IPS-18c (cell line): ENCODE data around the gene CCL16.
"Not testable (repeated sequence)": the region's sequence is repeated elsewhere in the genome, so short reads cannot be mapped to it uniquely, and the experiment has no call there.

ENCODE experiments used
- H3K4me3 ChIP-seq: 2 replicates; pipeline ENCODE4 v1.7.0; 2013; ENCODE audit warnings: low read depth, mild to moderate bottlenecking, low read length, moderate library complexity; ENCODE audit not compliant: insufficient read depth
- H3K9me3 ChIP-seq: one replicate; pipeline ENCODE4 v1.6.1; 2013; ENCODE audit warnings: mild to moderate bottlenecking, low read length, moderate library complexity; ENCODE audit not compliant: control insufficient read depth, insufficient read depth

CCL16 gene, protein sequence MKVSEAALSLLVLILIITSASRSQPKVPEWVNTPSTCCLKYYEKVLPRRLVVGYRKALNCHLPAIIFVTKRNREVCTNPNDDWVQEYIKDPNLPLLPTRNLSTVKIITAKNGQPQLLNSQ

DNA sequence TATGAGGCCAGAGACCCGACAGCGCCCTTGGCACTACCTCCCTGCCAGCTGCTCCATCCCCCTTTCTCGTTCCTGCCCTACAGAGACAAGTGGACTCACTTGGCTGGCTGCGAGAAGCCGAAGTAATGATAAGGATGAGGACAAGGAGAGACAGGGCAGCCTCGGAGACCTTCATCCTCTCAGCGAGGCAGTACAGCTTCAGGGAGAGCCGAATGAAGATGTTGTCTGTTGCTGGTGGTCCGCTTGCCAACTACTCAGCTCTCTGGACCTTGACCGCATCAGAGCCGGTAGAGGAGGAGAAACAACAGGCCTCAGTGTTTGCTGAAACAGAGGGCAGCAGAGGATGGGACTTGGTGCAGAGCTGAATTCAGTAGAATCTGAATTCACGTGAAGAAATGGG is at the start of gene CCL16:
Gene CCL16, minus strand, starts transcription at position 252 of the 400 bp plus-strand sequence. Its CDS starts 77 bp downstream, at position 175.
- no peaks in the 10 kb centered on the region for H3K9me3 ChIP-seq
- no peak within 1 kb of the TSS for H3K4me3 ChIP-seq

DNA sequence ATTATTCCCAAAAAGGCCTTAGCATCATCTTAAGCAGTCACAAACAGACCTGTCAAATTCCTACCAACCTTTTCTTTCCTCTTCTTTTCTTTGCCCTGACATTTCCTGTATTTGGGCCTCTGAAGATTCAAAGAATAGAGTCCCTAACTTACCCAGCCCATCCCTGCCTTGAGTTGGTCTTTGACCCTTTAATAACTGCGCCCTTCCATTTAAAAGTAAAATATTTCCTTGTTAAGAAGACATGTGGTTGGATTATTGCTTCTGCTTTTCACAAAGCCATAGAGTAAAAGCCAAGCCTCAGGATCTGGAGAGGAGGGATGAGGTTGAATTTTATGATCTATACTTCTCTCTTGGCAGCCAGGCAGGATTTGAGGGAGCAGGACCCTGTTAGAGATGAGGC is 49.7 kb upstream of the CCL16 start:
- no peaks in the 10 kb centered on the region for H3K9me3 ChIP-seq
- H3K4me3 ChIP-seq: no peak overlapping the region

DNA sequence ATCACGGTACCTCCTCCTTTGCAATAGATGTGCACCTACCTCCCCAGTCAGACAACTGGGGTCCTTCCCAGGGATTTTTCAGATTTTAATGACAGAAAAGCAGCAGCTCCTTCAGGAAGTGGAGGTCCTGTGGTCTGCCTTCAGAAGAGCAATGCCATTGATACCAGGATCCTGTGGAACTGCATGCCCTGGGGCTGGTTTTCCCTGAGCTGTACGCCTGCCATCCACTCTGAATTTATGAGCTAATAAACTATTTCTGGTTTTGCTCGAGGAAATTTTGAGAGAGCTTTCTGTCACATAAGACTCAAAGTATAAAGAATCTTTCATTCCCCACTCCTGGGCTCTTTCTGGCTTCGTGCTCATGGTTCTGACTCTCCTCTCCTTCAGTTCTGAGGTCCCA is 46.5 kb upstream of the CCL16 start:
- peaks cover 3% of the 10 kb centered on the region for H3K9me3 ChIP-seq

DNA sequence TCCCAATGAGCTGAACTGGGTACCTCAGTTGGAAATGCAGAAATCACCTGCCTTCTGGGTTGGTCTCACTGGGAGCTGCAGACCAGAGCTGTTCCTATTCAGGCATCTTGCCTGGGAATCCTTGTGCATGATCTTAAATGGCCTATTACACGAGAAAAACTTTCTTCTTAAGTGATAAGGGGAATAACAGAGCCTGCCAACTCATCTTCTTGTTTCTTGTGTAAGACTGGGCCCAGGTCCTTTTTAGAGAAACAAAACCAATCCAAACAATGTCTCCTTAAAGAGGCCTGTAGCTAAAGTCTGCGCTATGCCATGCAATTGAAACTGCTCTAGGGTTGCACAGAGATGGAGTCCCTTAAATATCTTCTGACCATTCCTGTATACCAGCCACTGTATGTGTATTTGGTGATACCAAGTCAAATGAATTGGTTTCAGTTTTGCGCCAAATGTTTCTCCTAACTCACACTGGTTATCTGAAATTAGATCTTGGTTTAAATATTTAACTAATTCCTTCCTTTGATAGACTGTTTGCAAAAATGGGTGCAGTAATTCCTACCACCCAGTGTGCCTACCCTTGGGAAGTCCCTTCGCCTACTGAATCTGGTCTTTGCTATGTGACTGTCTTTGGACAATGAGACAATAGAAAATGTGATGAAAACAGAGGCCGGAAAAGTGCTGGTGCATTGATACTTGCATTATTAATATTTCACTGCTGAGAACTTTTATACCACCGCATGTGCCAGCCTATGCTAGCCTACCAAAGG is 43.0 kb upstream of the CCL16 start:
- Histone ChIP-seq H3K4me3 (no peak overlapping the region), H3K9me3 (peaks cover 3% of the 10 kb centered on the region)

More for the DNA sequence above, 46.5 kb upstream of the CCL16 start:
- H3K4me3 ChIP-seq: no peak overlapping the region

DNA sequence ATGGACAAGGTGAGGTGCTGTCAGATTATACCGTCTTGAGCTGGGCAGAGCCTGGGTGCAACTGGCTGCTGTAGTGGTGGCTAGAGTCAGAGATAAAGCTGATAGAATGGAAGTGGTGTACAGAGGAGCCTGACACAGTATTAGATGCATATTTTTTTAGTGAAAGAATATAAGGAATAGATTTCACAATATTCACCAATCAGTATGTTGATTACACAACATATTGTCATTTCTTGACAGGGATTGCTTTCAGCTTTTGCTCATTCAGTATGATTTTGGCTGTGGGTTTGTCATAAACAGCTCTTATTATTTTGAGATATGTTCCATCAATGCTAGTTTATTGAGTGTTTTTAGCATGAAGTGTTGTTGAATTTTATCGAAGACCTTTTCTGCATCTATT is 38.1 kb upstream of the CCL16 start:
- H3K4me3 ChIP-seq: no peak overlapping the region
- peaks cover 3% of the 10 kb centered on the region for H3K9me3 ChIP-seq

DNA sequence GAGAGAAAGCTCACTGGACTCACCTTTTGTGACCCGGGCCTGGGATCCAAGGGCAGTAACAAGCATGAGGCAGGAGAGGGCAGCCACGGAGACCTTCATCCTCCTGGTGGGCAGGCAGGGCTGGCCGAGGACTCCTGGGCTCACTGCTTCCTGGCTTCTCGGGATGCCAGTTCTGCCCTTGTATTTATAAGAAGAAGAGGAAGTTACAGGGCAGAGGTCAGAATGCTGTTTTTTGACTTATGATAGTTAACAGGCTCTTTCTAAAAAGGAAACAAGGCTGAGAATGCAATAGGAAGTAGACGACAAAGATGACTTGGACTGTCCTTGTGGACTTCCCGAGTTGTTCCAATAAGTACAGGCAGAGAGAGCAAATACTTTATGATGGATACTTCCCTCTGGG is 36.5 kb upstream of the CCL16 start, which contains the start of gene CCL23:
Gene CCL23, minus strand, starts transcription at position 174 of the 400 bp plus-strand sequence. Its CDS starts 75 bp downstream, at position 99.
- H3K9me3 ChIP-seq: no peaks in the 10 kb centered on the region
- H3K4me3 ChIP-seq: no peak within 1 kb of the TSS

DNA sequence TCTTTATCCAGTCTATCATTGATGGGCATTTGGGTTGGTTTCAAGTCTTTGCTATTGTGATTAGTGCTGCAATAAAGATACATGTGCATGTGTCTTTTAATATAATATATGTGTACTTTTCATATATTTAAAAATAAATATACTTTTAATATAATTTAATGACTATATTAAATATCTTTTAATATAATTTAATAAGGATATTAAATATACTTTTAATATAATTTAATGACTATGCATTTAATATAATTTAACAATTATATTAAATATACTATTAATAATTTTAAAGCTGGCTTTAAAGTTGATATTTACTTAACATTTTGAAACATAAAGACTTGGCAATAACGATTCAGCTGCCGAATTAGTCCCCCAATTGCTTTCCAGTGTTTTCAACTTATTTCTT is 35.3 kb upstream of the CCL16 start:
- Histone ChIP-seq H3K9me3 (no peaks in the 10 kb centered on the region), H3K4me3 (no peak overlapping the region)

DNA sequence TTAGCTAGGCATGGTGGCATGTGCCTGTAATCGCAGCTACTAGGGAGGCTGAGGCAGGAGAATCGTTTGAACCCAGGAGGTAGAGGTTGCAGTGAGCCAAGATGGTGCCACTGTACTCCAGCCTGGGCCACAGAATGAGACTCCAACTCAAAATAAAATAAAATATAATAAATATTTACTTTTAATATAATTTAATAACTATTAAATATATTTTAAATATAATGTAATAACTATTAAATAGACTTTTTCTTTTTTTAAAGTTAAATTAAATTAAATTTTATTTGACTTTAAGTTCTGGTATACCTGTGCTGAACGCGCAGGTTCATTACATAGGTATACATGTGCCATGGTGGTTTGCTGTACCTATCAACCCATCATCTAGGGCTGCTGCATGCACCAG is 34.6 kb upstream of the CCL16 start:
- not testable (repeated sequence) for H3K4me3 ChIP-seq, H3K9me3 ChIP-seq

DNA sequence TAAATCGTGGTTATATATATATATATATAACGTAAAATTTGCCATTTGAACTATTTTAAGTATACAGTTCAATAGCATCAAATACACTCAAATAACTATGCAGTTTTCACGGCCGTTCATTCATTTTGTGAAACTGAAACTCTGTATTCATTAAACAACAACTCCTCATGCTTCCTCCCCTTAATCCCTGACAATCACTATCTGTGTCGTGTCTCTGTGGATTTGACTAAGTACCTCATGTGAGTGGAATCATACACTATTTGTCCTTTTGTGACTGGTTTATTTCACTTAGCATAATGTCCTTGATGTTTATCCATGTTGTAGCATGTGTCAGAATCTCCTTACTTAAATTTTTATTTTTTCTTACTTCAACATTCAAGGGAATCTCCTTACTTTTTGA is 33.6 kb upstream of the CCL16 start:
- peaks cover 2% of the 10 kb centered on the region for H3K9me3 ChIP-seq

DNA sequence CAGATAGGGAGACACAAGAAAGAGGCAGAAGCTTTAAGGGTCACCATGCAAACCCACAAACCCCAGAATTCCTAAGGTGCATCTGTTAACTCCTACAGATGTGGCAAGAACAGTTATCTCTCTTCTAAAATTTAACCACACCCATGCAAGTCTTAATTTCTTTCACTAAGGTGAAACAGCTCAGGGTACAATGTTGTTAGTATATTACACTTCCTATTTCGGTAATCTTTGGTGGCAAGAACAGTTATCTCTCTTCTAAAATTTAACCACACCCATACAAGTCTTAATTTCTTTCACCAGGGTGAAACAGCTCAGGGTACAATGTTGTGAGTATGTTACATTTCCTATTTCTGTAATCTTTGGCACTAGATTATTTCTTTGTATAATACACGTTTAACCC is 29.9 kb upstream of the CCL16 start:
- peaks cover 8% of the 10 kb centered on the region for H3K9me3 ChIP-seq
- no peak overlapping the region for H3K4me3 ChIP-seq

More for the DNA sequence above, 33.6 kb upstream of the CCL16 start:
- no peak overlapping the region for H3K4me3 ChIP-seq

DNA sequence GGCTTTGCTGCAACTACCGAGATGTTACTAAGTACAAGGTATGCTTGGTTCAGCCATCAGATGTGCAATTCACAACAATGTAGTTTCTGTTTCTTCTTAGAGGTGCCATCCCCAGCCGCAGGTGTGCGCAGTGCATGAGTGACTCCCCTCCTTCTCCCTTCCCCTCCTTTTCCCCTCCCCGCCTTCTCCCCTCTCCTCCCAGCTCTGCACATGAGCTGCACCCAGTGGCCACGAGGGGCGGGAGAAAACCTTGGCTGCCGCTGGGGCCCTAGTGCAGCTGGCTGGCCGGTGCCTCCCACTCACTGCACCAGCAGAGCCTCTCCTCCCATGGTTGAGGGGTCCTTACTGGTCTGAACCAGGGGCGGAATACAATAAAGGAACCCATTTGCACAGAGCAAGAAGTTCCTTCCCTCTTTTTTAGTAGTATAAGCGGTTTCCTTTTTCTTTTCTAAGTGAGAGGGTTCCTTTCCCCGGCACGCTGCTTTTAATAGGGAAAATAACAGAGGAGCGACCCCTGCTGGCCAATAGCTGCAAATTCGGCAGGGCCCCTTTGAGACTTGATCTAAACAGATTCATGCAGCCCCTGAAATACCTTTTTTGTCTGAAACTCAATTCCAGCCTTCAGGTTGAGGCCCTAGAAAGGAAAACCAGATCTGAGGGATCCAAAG is 27.8 kb upstream of the CCL16 start:
- Histone ChIP-seq H3K9me3 (peaks cover 8% of the 10 kb centered on the region), H3K4me3 (no peak overlapping the region; the same call in 1 of the 2 replicates)

DNA sequence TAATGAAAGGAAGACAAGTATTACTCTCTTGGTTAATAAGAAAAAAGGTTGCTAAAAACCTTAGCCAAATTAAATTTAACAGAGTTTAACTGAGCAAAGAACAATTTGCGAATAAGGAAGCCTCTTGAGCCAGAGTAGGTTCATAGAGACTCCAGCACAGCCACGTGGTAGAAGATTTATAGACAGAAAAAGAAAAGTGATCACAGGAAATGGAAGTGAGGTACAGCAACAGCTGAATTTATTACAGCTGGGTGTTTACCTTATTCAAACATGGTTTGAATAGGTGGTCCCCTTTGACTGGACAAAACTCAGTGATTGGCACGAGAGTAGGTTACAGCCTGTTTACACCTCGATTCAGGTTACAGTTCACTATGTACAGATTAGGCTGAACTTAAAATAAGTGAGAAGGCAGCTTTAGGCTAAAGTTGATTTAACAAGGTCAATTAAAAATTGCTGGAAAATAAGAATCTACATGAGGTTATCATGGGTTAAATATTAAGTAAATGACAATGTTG is 23.4 kb upstream of the CCL16 start:
- H3K9me3 ChIP-seq: peaks cover 6% of the 10 kb centered on the region
- H3K4me3 ChIP-seq: no peak overlapping the region

DNA sequence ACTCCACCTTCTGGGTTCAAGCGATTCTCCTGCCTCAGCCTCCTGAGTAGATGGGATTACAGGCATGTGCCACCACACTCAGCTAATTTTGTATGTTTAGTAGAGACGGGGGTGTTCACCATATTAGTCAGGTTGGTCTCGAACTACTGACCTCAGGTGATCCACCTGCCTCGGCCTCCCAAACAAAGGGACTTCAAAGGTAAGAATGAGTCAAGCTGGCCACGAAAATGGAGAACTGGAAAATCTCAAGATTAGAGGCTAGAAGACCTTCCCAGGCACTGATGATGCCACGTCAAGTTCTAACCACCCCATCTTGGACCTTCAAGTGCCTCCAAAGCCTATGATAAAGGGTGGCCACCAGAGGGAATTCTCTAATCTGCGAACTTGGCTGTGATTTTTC is 21.3 kb upstream of the CCL16 start:
- Histone ChIP-seq H3K4me3 (no peak overlapping the region), H3K9me3 (no peaks in the 10 kb centered on the region)

DNA sequence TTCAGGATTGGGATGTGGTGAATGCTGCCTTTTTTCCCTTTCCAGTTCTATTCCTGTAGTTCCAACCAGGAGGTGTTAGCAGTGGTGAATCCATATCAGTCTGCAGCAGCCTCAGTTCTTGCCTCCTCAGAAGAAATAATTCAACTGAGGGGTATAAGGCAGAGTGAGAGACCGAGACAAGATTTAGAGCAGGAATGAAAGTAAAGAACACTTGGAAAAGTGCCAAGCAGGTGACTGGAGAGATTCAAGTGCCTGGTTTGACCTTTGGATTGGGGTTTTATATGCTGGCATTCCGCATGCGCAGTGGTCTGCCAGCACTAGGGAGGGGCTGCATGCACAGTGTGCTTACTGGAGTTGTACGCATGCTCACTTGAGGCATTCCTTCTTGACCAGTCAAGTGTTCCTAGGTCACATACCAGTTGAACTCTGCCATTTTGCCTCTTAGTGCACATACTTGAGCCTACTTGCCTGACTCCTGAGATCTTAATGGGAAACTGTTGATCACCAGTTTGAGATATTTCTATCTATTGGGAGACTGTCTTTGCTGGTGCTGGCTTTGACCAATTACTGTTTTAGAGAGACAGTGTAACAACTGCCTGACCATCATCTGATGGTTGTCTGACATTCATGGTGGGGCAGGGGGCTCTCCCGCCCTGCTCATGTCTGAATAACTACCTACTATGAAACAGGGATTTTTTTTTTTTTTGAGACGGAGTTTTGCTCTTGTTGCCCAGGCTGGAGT is 20.7 kb upstream of the CCL16 start:
- no peaks in the 10 kb centered on the region for H3K9me3 ChIP-seq

DNA sequence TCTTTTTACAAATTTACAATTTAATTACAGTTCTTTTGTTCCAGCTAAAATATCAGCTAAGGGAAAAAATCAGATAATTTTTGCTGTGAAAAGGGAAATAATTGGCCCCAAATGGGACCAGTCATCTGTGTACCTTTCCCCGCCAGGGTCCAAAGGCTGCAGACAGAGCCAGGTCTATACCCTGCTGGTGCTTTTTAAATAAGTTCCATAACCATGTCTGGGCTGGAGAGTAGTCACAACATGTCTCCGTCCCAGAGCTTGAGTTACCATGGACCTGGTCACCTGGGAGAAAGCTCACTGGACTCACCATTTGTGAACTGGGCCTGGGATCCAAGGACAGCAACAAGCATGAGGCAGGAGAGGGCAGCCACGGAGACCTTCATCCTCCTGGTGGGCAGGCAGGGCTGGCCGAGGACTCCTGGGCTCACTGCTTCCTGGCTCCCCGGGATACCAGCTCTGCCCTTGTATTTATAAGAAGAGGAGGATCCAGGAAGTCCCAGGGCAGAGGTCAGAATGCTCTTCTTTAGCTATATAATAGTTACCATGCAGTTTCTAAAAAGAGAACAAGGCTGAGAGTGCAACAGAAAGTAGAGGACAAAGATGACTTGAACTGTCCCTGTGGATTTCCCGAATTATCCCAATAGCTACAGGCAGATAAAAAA is 19.9 kb upstream of the CCL16 start, which contains the start of gene CCL15:
Gene CCL15, minus strand, starts transcription at position 444 of the 662 bp plus-strand sequence. Its CDS starts 61 bp downstream, at position 383.
- H3K9me3 ChIP-seq: no peaks in the 10 kb centered on the region

More for the DNA sequence above, 20.7 kb upstream of the CCL16 start:
- no peak overlapping the region for H3K4me3 ChIP-seq

DNA sequence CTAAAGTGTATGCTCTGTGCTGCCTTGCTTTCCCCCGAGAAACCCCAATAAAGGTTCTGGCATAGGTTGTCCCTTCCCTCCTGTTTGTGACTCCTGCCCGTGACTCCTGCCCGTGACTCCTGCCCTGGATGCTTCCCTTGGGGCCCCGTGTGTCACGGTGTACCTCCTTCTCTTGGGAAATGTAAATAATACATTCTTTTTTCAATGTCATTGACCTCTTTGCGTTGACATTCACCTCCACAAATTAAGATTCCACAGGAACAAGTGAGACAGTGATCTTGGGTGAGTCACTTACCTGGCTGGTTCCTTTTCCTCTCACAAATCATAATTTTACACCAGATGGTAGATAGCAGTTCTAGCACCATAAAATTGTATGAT is 19.4 kb upstream of the CCL16 start:
- H3K9me3 ChIP-seq: no peaks in the 10 kb centered on the region
- no peak overlapping the region for H3K4me3 ChIP-seq

More for the DNA sequence above, 19.9 kb upstream of the CCL16 start, which contains the start of gene CCL15:
- H3K4me3 ChIP-seq: no peak within 1 kb of the TSS

DNA sequence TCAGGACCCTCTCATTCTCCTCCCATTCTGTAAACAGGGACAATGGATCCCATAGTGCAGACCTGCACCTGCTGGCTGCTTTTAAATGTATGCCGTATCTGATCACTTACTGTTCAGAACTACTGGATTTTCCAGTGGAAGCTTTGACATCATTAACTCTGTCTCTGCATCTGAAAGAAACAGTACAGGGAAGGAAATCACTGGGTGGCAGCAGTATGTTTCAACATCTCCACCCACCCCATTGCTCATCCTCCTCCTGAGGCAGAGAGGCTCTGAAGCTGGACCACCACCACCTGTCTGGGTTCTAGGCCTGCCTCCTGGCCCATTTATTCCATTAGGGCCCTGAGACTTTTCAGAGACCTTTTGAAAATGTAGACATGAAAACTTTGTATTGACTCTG is 17.5 kb upstream of the CCL16 start:
- H3K9me3 ChIP-seq: no peaks in the 10 kb centered on the region
- no peak overlapping the region for H3K4me3 ChIP-seq
